Spleen (tissue), 11 donors: ENCODE measurements around the gene OSBPL1A. TPM values are rescaled to one million over a fixed set of nuclear protein-coding genes. Genes with fewer than 3 reads are reported as not detected.

Experiments used
- DNase-seq: peaks from one replicate; pipeline ENCODE4 v3.0.0-alpha.2; 2020
- H3K27ac ChIP-seq, 8 donors: fragments of 200-600 bp; sonication (generic) in 7 of 8; 1 replicate in 4 of 8; 2 replicates in 4 of 8; pipeline versions ENCODE4 v1.5.0 to v1.8.0; 2016 to 2021; ENCODE audit warnings: inconsistent platforms in 4 of 8, mild to moderate bottlenecking in 4 of 8, moderate library complexity in 1 of 8
- H3K27me3 ChIP-seq, 7 donors: fragments of 200-600 bp; sonication (generic) in 6 of 7; replicated peaks in 1 of 7; 1 replicate in 4 of 7; 2 replicates in 3 of 7; pipeline versions ENCODE4 v1.5.0 to v1.8.0; 2016 to 2021; ENCODE audit warnings: inconsistent platforms in 3 of 7, mild to moderate bottlenecking in 1 of 7
- H3K36me3 ChIP-seq, 6 donors: fragments of 200-600 bp; sonication (generic) in 5 of 6; 1 replicate in 4 of 6; 2 replicates in 2 of 6; pipeline versions ENCODE4 v1.5.0 to v1.8.0; 2016 to 2021; ENCODE audit warnings: inconsistent platforms in 2 of 6
- H3K4me1 ChIP-seq, 6 donors: fragments of 200-600 bp; sonication (generic) in 5 of 6; 1 replicate in 3 of 6; 2 replicates in 3 of 6; pipeline versions ENCODE4 v1.5.0 to v1.8.0; 2016 to 2021; ENCODE audit warnings: inconsistent platforms in 3 of 6
- H3K4me3 ChIP-seq, 8 donors: fragments of 200-600 bp; sonication (generic) in 7 of 8; 1 replicate in 4 of 8; 2 replicates in 4 of 8; pipeline versions ENCODE4 v1.5.0 to v1.8.0; 2016 to 2021; ENCODE audit warnings: inconsistent platforms in 4 of 8, mild to moderate bottlenecking in 4 of 8, moderate library complexity in 2 of 8
- H3K9me3 ChIP-seq, 8 donors: fragments of 200-600 bp; sonication (generic) in 7 of 8; 1 replicate in 4 of 8; 2 replicates in 4 of 8; pipeline versions ENCODE4 v1.5.0 to v1.8.0; 2016 to 2021; ENCODE audit warnings: inconsistent platforms in 4 of 8
- POLR2A ChIP-seq, 3 donors: fragments of 450-650 bp; IDR thresholded peaks; one replicate each; pipeline ENCODE4 v1.5.1; 2017; ENCODE audit warnings: antibody characterized with exemption in 3 of 3, mild to moderate bottlenecking in 1 of 3
- POLR2AphosphoS5 ChIP-seq, 3 donors: sonication (generic); formaldehyde crosslinking; IDR thresholded peaks; one replicate each; pipeline ENCODE4 v1.5.1; 2017; ENCODE audit warnings: antibody characterized with exemption in 3 of 3
- WGBS, 5 donors: extraction: QIAGEN DNeasy Blood & Tissue Kit in 3 of 5; methylation state at CpG; one replicate each; pipeline versions ENCODE4 v1.1.5 to v1.1.7; 2013 to 2018; 5-methylcytosine and 5-hydroxymethylcytosine counted together
- intact Hi-C: fragments of 100-400 bp; cut with DNase I; formaldehyde crosslinking; loops from one replicate; pipeline ENCODE4 v1.15.0; 2023; ENCODE audit warnings: low total_unique reads
- polyA plus RNA-seq, 3 donors: library from polyadenylated mRNA; stranded (reverse); fragments of 200-250 nt; gene quantifications; one replicate each; pipeline ENCODE4 v1.2.1, GENCODE V29; 2013
- total RNA-seq, 7 donors: library from RNA; depleted of rRNA in 3 of 7; stranded (reverse); fragments of >200 nt in 3 of 7; fragmentation: NEBNext Ultra II Directional in 4 of 7; extraction: Animal tissue kit (Norgen Biotek cat#: 25700) in 4 of 7; gene quantifications; one replicate each; pipeline versions ENCODE4 v1.1.0 to v1.2.1, GENCODE V29; 2016 to 2021
- TF ChIP-seq, protein P1 (sequence below), 11 experiments: fragments of 200-600 bp in 7 of 11; fragments of 450-650 bp in 4 of 11; sonication (generic) in 4 of 11; IDR thresholded peaks in 8 of 11; conservative IDR thresholded peaks in 3 of 11; 1 replicate in 7 of 11; 2 replicates in 4 of 11; pipeline versions ENCODE4 v1.4.0 to v1.8.0; 2016 to 2021; ENCODE audit warnings: antibody characterized with exemption in 11 of 11, inconsistent platforms in 4 of 11, mild to moderate bottlenecking in 1 of 11
- donor health status: healthy with polysubstance abuse.
- donor health status: DM: no; HTN: no; CAD: no; lungs with moderate emphysema.
- donor health status: DM: no; HTN: no; CAD: no.
- donor health status: Bipolar disorder and iron deficiency.
- donor health status: healthy.
- donor health status: DM: no; HTN: no; CAD: no.
- donor health status: DM: yes; HTN: yes; CAD: no.

Gene OSBPL1A
- total and polyA plus RNA-seq, 10 donors = 3.8 to 29.6 (median 22.1) TPM

DNA sequence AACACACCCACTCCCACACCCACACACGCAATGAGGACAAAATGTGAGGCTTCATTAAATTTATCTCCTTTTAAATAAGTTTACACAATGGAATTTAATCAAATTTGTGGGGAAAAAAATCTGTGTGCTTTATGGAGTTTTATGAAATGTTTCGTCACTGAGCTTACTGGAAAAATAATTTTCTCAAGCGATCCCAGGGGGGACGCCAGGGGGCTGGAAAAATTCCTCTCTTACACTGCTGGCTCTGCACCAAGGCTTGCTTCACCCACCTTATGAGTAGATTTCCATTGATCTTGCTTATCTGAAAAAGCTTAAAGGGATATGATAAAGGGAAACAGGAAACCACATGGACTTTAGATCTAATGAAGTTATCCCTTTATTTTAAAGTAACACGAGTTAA lies 163.3 kb downstream of the OSBPL1A start:
- Histone ChIP-seq H3K36me3 (peaks cover 0 to 39% (median 0%) of the 10 kb centered on the region in 6 donors), H3K4me3 (no peak overlapping the region), H3K27ac (no peak overlapping the region), H3K9me3 (no peaks in the 10 kb centered on the region), H3K4me1 (peaks cover 0 to 8% (median 0%) of the 10 kb centered on the region in 6 donors), H3K27me3 (no peaks in the 10 kb centered on the region)
- TF ChIP-seq POLR2A (IDR thresholded peaks at IDR 0.05) (no peak), POLR2AphosphoS5 (IDR thresholded peaks at IDR 0.05) (no peak)
- TF ChIP-seq, protein P1, sequence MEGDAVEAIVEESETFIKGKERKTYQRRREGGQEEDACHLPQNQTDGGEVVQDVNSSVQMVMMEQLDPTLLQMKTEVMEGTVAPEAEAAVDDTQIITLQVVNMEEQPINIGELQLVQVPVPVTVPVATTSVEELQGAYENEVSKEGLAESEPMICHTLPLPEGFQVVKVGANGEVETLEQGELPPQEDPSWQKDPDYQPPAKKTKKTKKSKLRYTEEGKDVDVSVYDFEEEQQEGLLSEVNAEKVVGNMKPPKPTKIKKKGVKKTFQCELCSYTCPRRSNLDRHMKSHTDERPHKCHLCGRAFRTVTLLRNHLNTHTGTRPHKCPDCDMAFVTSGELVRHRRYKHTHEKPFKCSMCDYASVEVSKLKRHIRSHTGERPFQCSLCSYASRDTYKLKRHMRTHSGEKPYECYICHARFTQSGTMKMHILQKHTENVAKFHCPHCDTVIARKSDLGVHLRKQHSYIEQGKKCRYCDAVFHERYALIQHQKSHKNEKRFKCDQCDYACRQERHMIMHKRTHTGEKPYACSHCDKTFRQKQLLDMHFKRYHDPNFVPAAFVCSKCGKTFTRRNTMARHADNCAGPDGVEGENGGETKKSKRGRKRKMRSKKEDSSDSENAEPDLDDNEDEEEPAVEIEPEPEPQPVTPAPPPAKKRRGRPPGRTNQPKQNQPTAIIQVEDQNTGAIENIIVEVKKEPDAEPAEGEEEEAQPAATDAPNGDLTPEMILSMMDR (IDR thresholded peaks at IDR 0.05 in 8 of 11, conservative IDR thresholded peaks at IDR 0.05 in 3 of 11) = no peak
- 74 to 82% (median 78%) methylated on average over 5 of the region's 5 CpGs for WGBS, 5 donors
- intact Hi-C loops = no loop called here
- DNase-seq = no peak

DNA sequence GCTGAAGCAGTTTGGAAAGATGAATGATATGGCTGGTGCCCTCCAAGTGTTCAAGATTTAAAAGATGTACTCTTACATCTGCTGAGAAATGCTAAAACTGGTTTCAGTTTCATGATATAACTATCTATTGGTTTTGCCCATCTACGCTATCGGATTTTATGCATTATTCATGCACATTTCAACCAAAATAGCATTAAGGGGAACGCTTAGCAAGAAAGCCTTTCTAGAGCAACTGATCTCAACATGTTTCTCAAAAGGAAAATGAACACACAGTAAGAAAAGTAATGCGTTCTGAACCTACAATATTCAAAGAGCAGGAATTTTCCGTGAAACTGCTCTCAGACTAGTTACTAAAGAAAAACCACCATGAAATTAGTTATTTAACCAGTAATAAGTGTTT lies 164.8 kb downstream of the OSBPL1A start:
- WGBS, 5 donors = 87 to 94% (median 91%) methylated on average over 5 of the region's 5 CpGs
- no peak for TF ChIP-seq POLR2A (IDR thresholded peaks at IDR 0.05)
- TF ChIP-seq, protein P1 (IDR thresholded peaks at IDR 0.05 in 8 of 11, conservative IDR thresholded peaks at IDR 0.05 in 3 of 11) = no peak
- TF ChIP-seq POLR2AphosphoS5 (IDR thresholded peaks at IDR 0.05) = no peak
- Histone ChIP-seq H3K4me1 (peaks cover 0 to 8% (median 0%) of the 10 kb centered on the region in 6 donors), H3K9me3 (no peaks in the 10 kb centered on the region), H3K36me3 (peaks cover 0 to 25% (median 0%) of the 10 kb centered on the region in 6 donors), H3K27me3 (no peaks in the 10 kb centered on the region), H3K27ac (peak overlapping the region in 3 of 8 donors; percentile 15 to 48 (median 29)), H3K4me3 (no peak overlapping the region)
- intact Hi-C loops = no loop called here
- no peak for DNase-seq

DNA sequence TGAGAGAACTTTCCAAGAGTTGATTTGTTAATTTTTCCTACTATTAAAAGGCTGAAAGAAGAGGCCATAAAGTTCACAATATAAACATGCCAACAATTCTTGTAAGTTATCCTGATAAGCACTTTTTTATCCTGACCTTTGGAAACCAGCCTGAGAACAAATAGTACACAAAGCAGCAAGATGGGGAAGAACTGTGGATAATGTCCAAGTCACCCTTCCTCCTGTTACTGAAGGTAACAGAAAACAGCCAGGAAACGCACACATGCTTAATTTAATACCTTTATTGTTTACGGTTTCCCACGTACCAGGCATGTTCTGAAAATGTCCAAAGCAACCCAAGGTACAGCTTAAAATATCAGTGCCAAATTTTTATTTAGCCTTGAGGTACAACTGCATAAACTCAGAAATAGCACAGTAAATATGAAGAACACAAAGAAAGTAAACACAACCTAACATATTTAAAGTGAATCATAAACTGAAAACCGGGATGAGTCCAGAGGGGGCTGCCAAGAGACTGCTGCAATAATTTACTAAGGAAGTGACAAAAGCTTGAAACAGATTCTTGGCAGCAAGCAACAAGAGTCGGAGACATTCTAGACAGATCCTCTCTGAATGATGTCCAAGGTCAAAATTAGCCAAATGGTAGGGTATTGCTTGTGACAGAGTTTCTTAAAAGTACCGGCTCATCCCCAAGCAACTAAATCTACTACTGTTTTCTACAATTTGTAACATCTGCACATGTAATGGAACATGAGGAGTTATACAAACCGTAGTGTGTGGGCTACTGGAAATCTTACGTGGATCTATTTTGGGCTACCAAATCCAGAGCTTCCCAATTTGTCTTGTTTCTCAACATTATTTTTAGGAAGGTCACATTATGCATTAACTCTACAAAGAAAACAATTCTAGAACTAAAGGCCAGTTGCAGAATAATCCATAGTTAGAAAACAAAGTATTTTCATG lies 165.6 kb downstream of the OSBPL1A start:
- Histone ChIP-seq H3K27ac (peak overlapping the region in 6 of 8 donors; percentile 15 to 48 (median 30)), H3K27me3 (no peaks in the 10 kb centered on the region), H3K9me3 (no peaks in the 10 kb centered on the region), H3K36me3 (peaks cover 0 to 18% (median 0%) of the 10 kb centered on the region in 6 donors), H3K4me1 (peaks cover 0 to 8% (median 0%) of the 10 kb centered on the region in 6 donors), H3K4me3 (no peak overlapping the region)
- no peak for DNase-seq
- 60 to 82% (median 68%) methylated on average over 8 of the region's 8 CpGs for WGBS, 5 donors
- intact Hi-C loops = no loop called here
- TF ChIP-seq, protein P1 (IDR thresholded peaks at IDR 0.05 in 8 of 11, conservative IDR thresholded peaks at IDR 0.05 in 3 of 11) = no peak
- no peak for TF ChIP-seq POLR2A (IDR thresholded peaks at IDR 0.05)
- no peak for TF ChIP-seq POLR2AphosphoS5 (IDR thresholded peaks at IDR 0.05)

DNA sequence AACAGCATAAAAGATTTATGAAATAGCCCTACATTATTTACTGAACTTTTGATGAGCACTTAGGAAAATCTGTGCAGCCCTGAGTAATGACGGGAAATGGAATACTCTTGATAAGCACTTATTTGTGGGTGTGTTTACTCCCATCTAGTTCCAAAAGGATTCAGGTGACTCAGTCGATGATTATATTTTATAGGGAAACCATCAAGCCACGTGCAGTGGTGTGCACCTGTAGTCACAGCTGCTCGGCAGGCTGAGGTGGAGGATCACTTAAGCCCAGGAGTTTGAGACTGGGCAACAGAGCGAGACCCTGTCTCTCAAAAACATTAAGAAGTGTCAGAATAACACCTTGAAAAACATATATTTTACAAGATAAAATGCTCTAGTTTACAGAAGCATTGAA lies 166.9 kb downstream of the OSBPL1A start:
- 87 to 97% (median 92%) methylated on average over 5 of the region's 5 CpGs for WGBS, 5 donors
- no peak overlapping the region for H3K27ac ChIP-seq

More for the DNA sequence above, 166.9 kb downstream of the OSBPL1A start:
- H3K4me1 ChIP-seq = peaks cover 0 to 8% (median 0%) of the 10 kb centered on the region in 6 donors
- no peak overlapping the region for H3K4me3 ChIP-seq
- intact Hi-C loops = no loop called here
- no peaks in the 10 kb centered on the region for H3K27me3 ChIP-seq
- no peak for DNase-seq
- no peaks in the 10 kb centered on the region for H3K9me3 ChIP-seq
- peaks cover 0 to 7% (median 0%) of the 10 kb centered on the region in 6 donors for H3K36me3 ChIP-seq
- TF ChIP-seq, protein P1 (IDR thresholded peaks at IDR 0.05 in 8 of 11, conservative IDR thresholded peaks at IDR 0.05 in 3 of 11) = no peak
- no peak for TF ChIP-seq POLR2A (IDR thresholded peaks at IDR 0.05)
- TF ChIP-seq POLR2AphosphoS5 (IDR thresholded peaks at IDR 0.05) = no peak
